K562 (cell line): ENCODE data around the gene RCL1. TPM values are rescaled to one million over a fixed set of nuclear protein-coding genes. Genes with fewer than 3 reads are reported as not detected.

Experiments
- C11orf30 ChIP-seq: fragments of 450-650 bp; IDR thresholded peaks from 2 replicates; pipeline ENCODE4 v1.6.1; 2016; ENCODE audit warnings: low read depth, mild to moderate bottlenecking
- CBFA2T2 ChIP-seq: fragments of 450-650 bp; conservative IDR thresholded peaks from 2 replicates; pipeline ENCODE4 v1.6.1; 2017; ENCODE audit warnings: mild to moderate bottlenecking
- CBFA2T3 ChIP-seq: fragments of 450-650 bp; IDR thresholded peaks from 2 replicates; pipeline ENCODE4 v1.6.1; 2017
- EP300 ChIP-seq: IDR thresholded peaks from 2 replicates; pipeline ENCODE4 v1.6.1; 2012; ENCODE audit warnings: low read length, improper control_type of control experiment
- HDGF ChIP-seq: fragments of 450-650 bp; IDR thresholded peaks from 2 replicates; pipeline ENCODE4 v1.6.1; 2016
- HNRNPH1 ChIP-seq: fragments of 200-400 bp; formaldehyde crosslinking; optimal IDR thresholded peaks from 2 replicates; pipeline ENCODE3; 2017; ENCODE audit warnings: low read depth, mild to moderate bottlenecking, low read length, moderate library complexity
- MXI1 ChIP-seq: IDR thresholded peaks from 2 replicates; pipeline ENCODE4 v1.6.1; 2011; ENCODE audit warnings: low read depth, mild to moderate bottlenecking, improper control_type of control experiment, low read length
- SMARCA4 ChIP-seq: fragments of 450-650 bp; IDR thresholded peaks from 2 replicates; pipeline ENCODE4 v1.6.1; 2016
- STAT5A ChIP-seq: IDR thresholded peaks from 2 replicates; pipeline ENCODE4 v1.6.1; 2012; ENCODE audit warnings: low read length, inconsistent platforms, borderline replicate concordance
- TAF9B ChIP-seq: fragments of 450-650 bp; IDR thresholded peaks from 2 replicates; pipeline ENCODE4 v1.6.1; 2018; ENCODE audit warnings: mild to moderate bottlenecking; ENCODE audit not compliant: partially characterized antibody
- TOE1 ChIP-seq, 2 experiments: fragments of 450-650 bp in 1 of 2; sonication (generic) in 1 of 2; formaldehyde crosslinking in 1 of 2; IDR thresholded peaks; 2 replicates each; pipeline versions ENCODE4 v1.7.1 to v1.8.0; 2016 to 2022; ENCODE audit warnings: borderline replicate concordance in 2 of 2, mild to moderate bottlenecking in 2 of 2, antibody characterized with exemption in 1 of 2, inconsistent platforms in 1 of 2, low read depth in 1 of 2, missing genetic modification reagents in 1 of 2, moderate library complexity in 1 of 2
- ZNF384 ChIP-seq: IDR thresholded peaks from 2 replicates; pipeline ENCODE4 v1.6.1; 2012; ENCODE audit warnings: low read depth, low read length, improper control_type of control experiment
- ZNF644 ChIP-seq: fragments of 200-800 bp; sonication (Bioruptor generic); IDR thresholded peaks from 2 replicates; pipeline ENCODE4 v1.6.1; 2016; ENCODE audit warnings: low read depth, missing genetic modification characterization, missing compliant biosample characterization
- polyA plus RNA-seq, 8 experiments: library from polyadenylated mRNA; depleted of rRNA in 4 of 8; stranded (reverse) in 5 of 8; unstranded in 3 of 8; fragments of >200 nt; fragmentation: Nextera tagmentation in 2 of 8; fragmentation: Illumina TruSeq in 1 of 8; extraction: Ambion mirVana in 2 of 8; extraction: Trizol in 1 of 8; gene quantifications; 2 replicates each; pipeline versions ENCODE4 v1.2.1 to v1.2.3, GENCODE V29; 2011 to 2014; ENCODE audit warnings: inconsistent platforms in 1 of 8, missing spikeins in 1 of 8
- total RNA-seq, 7 experiments: library from RNA; depleted of rRNA in 6 of 7; stranded (reverse); fragments of >200 nt in 6 of 7; fragmentation: Illumina TruSeq in 2 of 7; extraction: Trizol in 2 of 7; gene quantifications; 2 replicates each; pipeline versions ENCODE4 v1.2.1 to v1.2.3, GENCODE V29; 2011 to 2021; ENCODE audit warnings: low replicate concordance in 1 of 7
- TF ChIP-seq, protein P1 (sequence below): fragments of 200-800 bp; sonication (Bioruptor generic); IDR thresholded peaks from 2 replicates; pipeline ENCODE4 v1.6.1; 2017; ENCODE audit warnings: missing genetic modification characterization, missing compliant biosample characterization
- TF ChIP-seq, protein P2 (sequence below): sonication (generic); formaldehyde crosslinking; IDR thresholded peaks from 2 replicates; pipeline ENCODE4 v1.8.0; 2022; ENCODE audit warnings: missing genetic modification reagents, mild to moderate bottlenecking, borderline replicate concordance
- TF ChIP-seq, protein P3 (sequence below): fragments of 450-650 bp; IDR thresholded peaks from 2 replicates; pipeline ENCODE4 v1.6.1; 2016; ENCODE audit warnings: mild to moderate bottlenecking
- TF ChIP-seq, protein P4 (sequence below): fragments of 450-650 bp; IDR thresholded peaks from 2 replicates; pipeline ENCODE4 v1.6.1; 2016; ENCODE audit warnings: low read depth, mild to moderate bottlenecking, moderate library complexity

Gene RCL1
- total and polyA plus RNA-seq, 9 of the 15 experiments (the other 6 are each of a cell fraction or from before 2014, with no cell fraction given): 24.0 to 67.7 (median 38.6) TPM

DNA sequence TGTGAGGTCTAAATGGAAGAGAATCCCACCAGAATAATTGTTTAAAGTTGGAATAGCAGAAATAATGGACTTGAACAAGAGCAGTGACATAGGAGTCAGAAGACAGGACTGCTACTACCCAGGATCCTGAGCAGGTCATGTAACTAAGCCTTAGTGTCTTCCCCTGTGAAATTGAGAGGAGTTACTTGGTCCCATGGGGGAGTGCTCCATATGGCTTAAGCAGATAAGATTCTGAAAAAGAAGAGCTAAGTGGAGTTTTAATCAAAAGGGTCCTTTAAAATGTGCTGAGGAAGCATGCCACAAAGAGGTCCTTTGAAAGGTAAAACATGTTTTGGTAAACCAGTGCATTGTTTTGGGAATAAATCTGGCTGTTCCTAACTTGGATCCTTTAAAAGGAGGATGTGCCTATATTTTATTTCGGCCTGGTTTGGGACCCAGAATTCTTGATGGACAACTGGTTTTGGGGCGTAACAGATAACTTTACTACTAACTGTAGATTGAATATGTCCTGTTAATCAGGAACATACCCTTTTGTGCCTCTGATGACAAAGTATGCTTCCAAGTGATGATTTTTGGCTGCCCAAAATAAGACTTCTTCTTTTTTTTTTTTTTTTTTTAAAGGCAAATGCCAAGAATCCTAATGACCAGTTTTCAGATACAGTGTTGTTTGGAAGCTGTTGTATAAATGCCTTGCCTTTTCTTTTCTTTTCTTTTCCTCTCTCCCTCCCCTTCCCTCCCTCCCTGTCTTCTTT is 5.7 kb downstream of the RCL1 start (continued):
- TF ChIP-seq, protein P1, sequence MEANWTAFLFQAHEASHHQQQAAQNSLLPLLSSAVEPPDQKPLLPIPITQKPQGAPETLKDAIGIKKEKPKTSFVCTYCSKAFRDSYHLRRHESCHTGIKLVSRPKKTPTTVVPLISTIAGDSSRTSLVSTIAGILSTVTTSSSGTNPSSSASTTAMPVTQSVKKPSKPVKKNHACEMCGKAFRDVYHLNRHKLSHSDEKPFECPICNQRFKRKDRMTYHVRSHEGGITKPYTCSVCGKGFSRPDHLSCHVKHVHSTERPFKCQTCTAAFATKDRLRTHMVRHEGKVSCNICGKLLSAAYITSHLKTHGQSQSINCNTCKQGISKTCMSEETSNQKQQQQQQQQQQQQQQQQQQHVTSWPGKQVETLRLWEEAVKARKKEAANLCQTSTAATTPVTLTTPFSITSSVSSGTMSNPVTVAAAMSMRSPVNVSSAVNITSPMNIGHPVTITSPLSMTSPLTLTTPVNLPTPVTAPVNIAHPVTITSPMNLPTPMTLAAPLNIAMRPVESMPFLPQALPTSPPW (CRISPR knock-in tag): peak; percentile 66
- TF ChIP-seq HDGF: no peak
- TF ChIP-seq EP300: peak; percentile 94
- TF ChIP-seq TAF9B: peak; percentile 50
- peak; percentile 85 for TF ChIP-seq CBFA2T2
- no peak for TF ChIP-seq HNRNPH1
- TF ChIP-seq SMARCA4: peak; percentile 96
- TF ChIP-seq STAT5A: peak; percentile 81
- TF ChIP-seq, protein P2, sequence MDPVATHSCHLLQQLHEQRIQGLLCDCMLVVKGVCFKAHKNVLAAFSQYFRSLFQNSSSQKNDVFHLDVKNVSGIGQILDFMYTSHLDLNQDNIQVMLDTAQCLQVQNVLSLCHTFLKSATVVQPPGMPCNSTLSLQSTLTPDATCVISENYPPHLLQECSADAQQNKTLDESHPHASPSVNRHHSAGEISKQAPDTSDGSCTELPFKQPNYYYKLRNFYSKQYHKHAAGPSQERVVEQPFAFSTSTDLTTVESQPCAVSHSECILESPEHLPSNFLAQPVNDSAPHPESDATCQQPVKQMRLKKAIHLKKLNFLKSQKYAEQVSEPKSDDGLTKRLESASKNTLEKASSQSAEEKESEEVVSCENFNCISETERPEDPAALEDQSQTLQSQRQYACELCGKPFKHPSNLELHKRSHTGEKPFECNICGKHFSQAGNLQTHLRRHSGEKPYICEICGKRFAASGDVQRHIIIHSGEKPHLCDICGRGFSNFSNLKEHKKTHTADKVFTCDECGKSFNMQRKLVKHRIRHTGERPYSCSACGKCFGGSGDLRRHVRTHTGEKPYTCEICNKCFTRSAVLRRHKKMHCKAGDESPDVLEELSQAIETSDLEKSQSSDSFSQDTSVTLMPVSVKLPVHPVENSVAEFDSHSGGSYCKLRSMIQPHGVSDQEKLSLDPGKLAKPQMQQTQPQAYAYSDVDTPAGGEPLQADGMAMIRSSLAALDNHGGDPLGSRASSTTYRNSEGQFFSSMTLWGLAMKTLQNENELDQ (CRISPR knock-in tag): no peak
- TF ChIP-seq MXI1: peak; percentile 73
- TF ChIP-seq ZNF644 (tag): no peak
- TF ChIP-seq C11orf30: peak; percentile 95
- peak; percentile 24; the same call in 1 of the 2 replicates for TF ChIP-seq ZNF384
- TF ChIP-seq TOE1 (IDR thresholded peaks at IDR 0.05; ENCODE audit: borderline replicate concordance): peak; percentile 47; the same call in 1 of the 2 replicates
- TF ChIP-seq TOE1 (CRISPR knock-in tag; IDR thresholded peaks at IDR 0.05; ENCODE audit: borderline replicate concordance, low read depth): no peak
- peak; percentile 93 for TF ChIP-seq CBFA2T3
- TF ChIP-seq, protein P3, sequence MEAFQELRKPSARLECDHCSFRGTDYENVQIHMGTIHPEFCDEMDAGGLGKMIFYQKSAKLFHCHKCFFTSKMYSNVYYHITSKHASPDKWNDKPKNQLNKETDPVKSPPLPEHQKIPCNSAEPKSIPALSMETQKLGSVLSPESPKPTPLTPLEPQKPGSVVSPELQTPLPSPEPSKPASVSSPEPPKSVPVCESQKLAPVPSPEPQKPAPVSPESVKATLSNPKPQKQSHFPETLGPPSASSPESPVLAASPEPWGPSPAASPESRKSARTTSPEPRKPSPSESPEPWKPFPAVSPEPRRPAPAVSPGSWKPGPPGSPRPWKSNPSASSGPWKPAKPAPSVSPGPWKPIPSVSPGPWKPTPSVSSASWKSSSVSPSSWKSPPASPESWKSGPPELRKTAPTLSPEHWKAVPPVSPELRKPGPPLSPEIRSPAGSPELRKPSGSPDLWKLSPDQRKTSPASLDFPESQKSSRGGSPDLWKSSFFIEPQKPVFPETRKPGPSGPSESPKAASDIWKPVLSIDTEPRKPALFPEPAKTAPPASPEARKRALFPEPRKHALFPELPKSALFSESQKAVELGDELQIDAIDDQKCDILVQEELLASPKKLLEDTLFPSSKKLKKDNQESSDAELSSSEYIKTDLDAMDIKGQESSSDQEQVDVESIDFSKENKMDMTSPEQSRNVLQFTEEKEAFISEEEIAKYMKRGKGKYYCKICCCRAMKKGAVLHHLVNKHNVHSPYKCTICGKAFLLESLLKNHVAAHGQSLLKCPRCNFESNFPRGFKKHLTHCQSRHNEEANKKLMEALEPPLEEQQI: peak; percentile 29; the same call in 1 of the 2 replicates
- TF ChIP-seq, protein P4, sequence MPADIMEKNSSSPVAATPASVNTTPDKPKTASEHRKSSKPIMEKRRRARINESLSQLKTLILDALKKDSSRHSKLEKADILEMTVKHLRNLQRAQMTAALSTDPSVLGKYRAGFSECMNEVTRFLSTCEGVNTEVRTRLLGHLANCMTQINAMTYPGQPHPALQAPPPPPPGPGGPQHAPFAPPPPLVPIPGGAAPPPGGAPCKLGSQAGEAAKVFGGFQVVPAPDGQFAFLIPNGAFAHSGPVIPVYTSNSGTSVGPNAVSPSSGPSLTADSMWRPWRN: no peak
